GM12865 (cell line): ENCODE measurements around the gene LEAP2.

Experiments used
- DNase-seq: peaks from one replicate; pipeline ENCODE4 v3.0.0; 2010; ENCODE audit warnings: low read depth
- H3K4me3 ChIP-seq: 2 replicates; pipeline ENCODE4 v1.5.1; 2011; ENCODE audit warnings: mild to moderate bottlenecking, low read depth, low read length, control low read depth
- TF ChIP-seq, protein P1 (sequence below): IDR thresholded peaks from 2 replicates; pipeline ENCODE4 v1.5.1; 2011; ENCODE audit warnings: low read length, control low read depth, low read depth, inconsistent platforms; ENCODE audit not compliant: insufficient read depth; ENCODE audit errors: missing control alignments

Gene LEAP2

DNA sequence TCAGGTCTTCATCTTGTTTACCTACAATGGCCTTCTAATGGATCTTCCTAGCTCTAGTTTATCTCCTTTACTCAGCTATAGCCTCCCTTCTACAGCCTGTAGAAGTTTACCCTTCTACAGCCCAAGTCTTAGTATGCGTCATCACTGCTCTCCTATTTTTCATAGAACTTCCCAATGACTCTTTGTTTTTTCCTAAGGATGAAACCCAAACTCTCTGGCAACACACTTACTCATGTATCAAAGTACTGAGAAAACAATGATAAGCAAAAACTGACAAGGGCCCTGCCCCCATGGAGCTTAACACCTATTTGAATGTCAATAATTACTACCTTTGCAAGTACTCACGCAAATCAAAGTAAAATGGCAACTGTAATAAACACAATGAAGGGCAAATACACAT, 33.7 kb downstream of the LEAP2 start:
- no peak for DNase-seq
- TF ChIP-seq, protein P1, sequence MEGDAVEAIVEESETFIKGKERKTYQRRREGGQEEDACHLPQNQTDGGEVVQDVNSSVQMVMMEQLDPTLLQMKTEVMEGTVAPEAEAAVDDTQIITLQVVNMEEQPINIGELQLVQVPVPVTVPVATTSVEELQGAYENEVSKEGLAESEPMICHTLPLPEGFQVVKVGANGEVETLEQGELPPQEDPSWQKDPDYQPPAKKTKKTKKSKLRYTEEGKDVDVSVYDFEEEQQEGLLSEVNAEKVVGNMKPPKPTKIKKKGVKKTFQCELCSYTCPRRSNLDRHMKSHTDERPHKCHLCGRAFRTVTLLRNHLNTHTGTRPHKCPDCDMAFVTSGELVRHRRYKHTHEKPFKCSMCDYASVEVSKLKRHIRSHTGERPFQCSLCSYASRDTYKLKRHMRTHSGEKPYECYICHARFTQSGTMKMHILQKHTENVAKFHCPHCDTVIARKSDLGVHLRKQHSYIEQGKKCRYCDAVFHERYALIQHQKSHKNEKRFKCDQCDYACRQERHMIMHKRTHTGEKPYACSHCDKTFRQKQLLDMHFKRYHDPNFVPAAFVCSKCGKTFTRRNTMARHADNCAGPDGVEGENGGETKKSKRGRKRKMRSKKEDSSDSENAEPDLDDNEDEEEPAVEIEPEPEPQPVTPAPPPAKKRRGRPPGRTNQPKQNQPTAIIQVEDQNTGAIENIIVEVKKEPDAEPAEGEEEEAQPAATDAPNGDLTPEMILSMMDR: no peak

DNA sequence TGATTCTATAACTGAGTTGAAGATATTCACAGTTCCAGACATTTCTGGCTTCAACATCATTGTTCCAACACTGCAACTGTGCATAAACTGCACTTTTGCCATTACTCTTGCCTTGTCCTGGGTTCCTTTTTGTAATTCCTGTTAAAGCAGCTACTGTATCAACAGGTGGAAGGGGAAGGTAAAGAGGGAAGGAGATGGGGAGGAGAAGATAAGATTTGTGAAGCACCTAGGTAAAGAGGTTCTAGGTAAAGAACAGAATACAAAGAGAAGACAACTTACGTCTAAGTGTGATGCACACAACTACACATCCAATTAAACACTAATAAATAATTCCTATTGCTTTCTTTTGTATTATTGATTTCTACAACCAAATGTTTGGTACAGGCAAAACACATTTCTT, 36.2 kb downstream of the LEAP2 start:
- no peak overlapping the region for H3K4me3 ChIP-seq
- no peak for DNase-seq
- TF ChIP-seq, protein P1: no peak

More for the DNA sequence above, 33.7 kb downstream of the LEAP2 start:
- no peak overlapping the region for H3K4me3 ChIP-seq

DNA sequence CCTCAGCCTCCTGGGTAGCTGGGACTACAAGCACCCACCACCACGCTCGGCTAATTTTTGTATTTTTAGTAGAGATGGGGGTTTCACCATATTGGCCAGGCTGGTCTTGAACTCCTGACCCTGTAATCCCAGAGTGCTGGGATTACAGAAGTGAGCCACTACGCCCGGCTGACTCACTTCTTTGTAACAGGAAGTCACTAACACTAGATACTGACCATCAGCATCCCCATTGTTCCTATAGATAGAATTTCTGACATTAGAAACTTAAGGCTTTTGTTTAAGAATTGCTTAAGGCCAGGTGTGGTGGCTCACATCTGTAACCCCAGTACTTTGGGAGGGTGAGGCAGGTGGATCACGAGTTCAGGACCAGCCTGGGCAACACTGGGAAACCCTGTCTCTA, 42.2 kb downstream of the LEAP2 start:
- peak; percentile 14 for DNase-seq
- TF ChIP-seq, protein P1: no peak

DNA sequence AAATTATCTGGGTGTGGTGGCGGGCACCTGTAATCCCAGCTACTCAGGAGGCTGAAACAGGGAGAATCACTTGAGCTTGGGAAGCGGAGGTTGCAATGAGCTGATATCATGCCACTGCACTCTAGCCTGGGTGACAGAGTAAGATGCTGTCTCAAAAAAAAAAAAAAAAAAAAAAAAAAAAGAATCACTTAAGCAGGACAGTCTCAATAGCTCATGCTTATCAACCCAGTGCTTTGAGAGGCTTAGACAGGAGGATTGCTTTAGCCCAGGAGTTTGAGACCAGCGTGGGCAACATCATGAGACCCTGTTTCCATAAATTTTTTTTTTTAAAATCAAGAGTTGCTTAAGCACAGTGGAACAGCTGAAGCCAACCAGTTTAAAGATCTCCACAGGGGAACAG, 42.6 kb downstream of the LEAP2 start:
- DNase-seq: no peak
- H3K4me3 ChIP-seq: no peak overlapping the region
- TF ChIP-seq, protein P1: no peak

More for the DNA sequence above, 42.2 kb downstream of the LEAP2 start:
- no peak overlapping the region for H3K4me3 ChIP-seq
